OCI-LY1 (cell line): ENCODE data around the gene FRMD4A.

Source experiments
- H2AFZ ChIP-seq: fragments of 200-600 bp; sonication (generic), shearing (Covaris generic); 2 replicates; pipeline ENCODE4 v1.6.0; 2014; ENCODE audit warnings: antibody characterized with exemption, mild to moderate bottlenecking, low read length
- H3F3A ChIP-seq: fragments of 200-600 bp; sonication (generic), shearing (Covaris generic); 2 replicates; pipeline ENCODE4 v1.6.0; 2014; ENCODE audit warnings: mild to moderate bottlenecking, antibody characterized with exemption, low read length, moderate library complexity; ENCODE audit not compliant: insufficient read depth
- H3K27ac ChIP-seq: fragments of 200-600 bp; sonication (generic); 2 replicates; pipeline ENCODE4 v1.5.1; 2014; ENCODE audit warnings: low read length, mixed run types, mild to moderate bottlenecking, low read depth; ENCODE audit not compliant: poor library complexity, severe bottlenecking
- H3K27me3 ChIP-seq: fragments of 200-600 bp; sonication (generic); 2 replicates; pipeline ENCODE4 v1.6.0; 2014; ENCODE audit warnings: antibody characterized with exemption, mild to moderate bottlenecking, low read length, moderate library complexity; ENCODE audit not compliant: insufficient read depth
- H3K36me3 ChIP-seq: fragments of 200-600 bp; sonication (generic); 2 replicates; pipeline ENCODE4 v1.6.1; 2014; ENCODE audit warnings: mild to moderate bottlenecking, antibody characterized with exemption, low read length, moderate library complexity, mixed read lengths; ENCODE audit not compliant: insufficient read depth
- H3K4me1 ChIP-seq: fragments of 200-600 bp; sonication (generic); 2 replicates; pipeline ENCODE4 v1.5.1; 2014; ENCODE audit warnings: mild to moderate bottlenecking, low read length, moderate library complexity; ENCODE audit not compliant: insufficient read depth, severe bottlenecking
- H3K4me2 ChIP-seq: fragments of 200-600 bp; sonication (generic), shearing (Covaris generic); 2 replicates; pipeline ENCODE4 v1.6.1; 2014; ENCODE audit warnings: low read length
- H3K4me3 ChIP-seq: fragments of 200-600 bp; sonication (generic); 2 replicates; pipeline ENCODE4 v1.5.1; 2014; ENCODE audit warnings: low read length, low read depth, mild to moderate bottlenecking, mixed read lengths; ENCODE audit not compliant: poor library complexity, severe bottlenecking
- H3K79me2 ChIP-seq: fragments of 200-600 bp; shearing (Covaris generic); 2 replicates; pipeline ENCODE4 v1.6.1; 2016; ENCODE audit warnings: mixed run types, low read length, mixed read lengths; ENCODE audit not compliant: insufficient read depth
- H3K9ac ChIP-seq: fragments of 200-600 bp; sonication (generic), shearing (Covaris generic); 2 replicates; pipeline ENCODE4 v1.6.1; 2014; ENCODE audit warnings: mild to moderate bottlenecking, low read length, mixed read lengths
- H3K9me2 ChIP-seq: fragments of 200-600 bp; sonication (generic), shearing (Covaris generic); 2 replicates; pipeline ENCODE4 v1.6.1; 2014; ENCODE audit warnings: low read depth, mild to moderate bottlenecking, low read length, mixed read lengths
- H3K9me3 ChIP-seq: fragments of 200-600 bp; shearing (Covaris generic); 2 replicates; pipeline ENCODE4 v1.6.1; 2014; ENCODE audit warnings: low read length, mixed read lengths
- H4K20me1 ChIP-seq: fragments of 200-600 bp; sonication (generic), shearing (Covaris generic); 2 replicates; pipeline ENCODE4 v1.6.0; 2016; ENCODE audit warnings: mild to moderate bottlenecking, low read length; ENCODE audit not compliant: insufficient read depth
- EZH2 ChIP-seq: fragments of 200-600 bp; sonication (generic), shearing (Covaris generic); IDR thresholded peaks from 2 replicates; pipeline ENCODE4 v1.8.0; 2017; ENCODE audit warnings: borderline replicate concordance, mixed run types, mild to moderate bottlenecking, antibody characterized with exemption, low read length, moderate library complexity, mixed read lengths
- TF ChIP-seq, protein P1 (sequence below): fragments of 200-600 bp; sonication (generic), shearing (Covaris generic); IDR thresholded peaks from 2 replicates; pipeline ENCODE4 v1.5.1; 2017; ENCODE audit warnings: mild to moderate bottlenecking, antibody characterized with exemption, low read length, moderate library complexity, mixed read lengths

Gene FRMD4A

DNA sequence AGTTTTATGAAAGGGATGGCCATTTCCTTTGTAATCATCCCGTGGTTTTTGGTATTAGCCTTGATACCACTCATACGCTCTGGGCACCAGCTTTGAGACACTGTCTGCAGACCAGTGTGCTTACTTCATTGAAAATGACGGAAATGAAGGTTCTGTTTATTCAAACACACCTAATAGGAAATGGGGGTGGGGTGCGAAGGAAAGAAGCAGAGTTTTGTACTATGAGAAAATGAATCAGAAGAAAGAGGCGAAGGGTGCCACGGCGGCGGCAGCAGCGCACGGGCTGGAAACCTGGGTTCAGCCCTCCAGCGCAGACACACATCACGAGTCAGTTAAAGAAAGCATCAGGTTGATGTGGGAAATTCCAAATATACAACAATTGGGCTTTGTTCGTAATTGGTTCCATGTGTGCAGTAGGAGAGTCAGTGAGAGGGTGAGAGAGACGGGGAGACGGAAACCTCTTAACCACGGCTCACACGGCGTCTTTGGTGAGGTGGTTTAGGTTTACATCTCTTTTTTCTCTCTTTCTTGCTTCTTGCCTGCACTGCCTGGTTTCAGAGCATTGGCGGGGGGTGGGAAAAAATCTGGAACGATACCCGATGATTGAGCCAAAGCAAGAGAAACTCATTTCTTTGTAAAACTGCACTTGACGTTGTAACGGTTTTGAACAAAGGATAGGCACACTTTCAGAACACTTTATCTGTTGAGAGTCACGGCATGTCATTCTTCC lies 321.2 kb downstream of the FRMD4A start:
- Histone ChIP-seq H2AFZ (no peak overlapping the region), H3K36me3 (no peaks in the 10 kb centered on the region), H3K4me1 (no peaks in the 10 kb centered on the region), H3F3A (no peaks in the 10 kb centered on the region), H3K4me2 (no peak overlapping the region; the same call in 1 of the 2 replicates), H4K20me1 (no peaks in the 10 kb centered on the region), H3K4me3 (no peak overlapping the region), H3K9me3 (no peaks in the 10 kb centered on the region), H3K79me2 (no peaks in the 10 kb centered on the region), H3K9ac (no peak overlapping the region), H3K27me3 (no peaks in the 10 kb centered on the region), H3K27ac (no peak overlapping the region), H3K9me2 (no peaks in the 10 kb centered on the region)
- TF ChIP-seq EZH2 = no peak
- TF ChIP-seq, protein P1, sequence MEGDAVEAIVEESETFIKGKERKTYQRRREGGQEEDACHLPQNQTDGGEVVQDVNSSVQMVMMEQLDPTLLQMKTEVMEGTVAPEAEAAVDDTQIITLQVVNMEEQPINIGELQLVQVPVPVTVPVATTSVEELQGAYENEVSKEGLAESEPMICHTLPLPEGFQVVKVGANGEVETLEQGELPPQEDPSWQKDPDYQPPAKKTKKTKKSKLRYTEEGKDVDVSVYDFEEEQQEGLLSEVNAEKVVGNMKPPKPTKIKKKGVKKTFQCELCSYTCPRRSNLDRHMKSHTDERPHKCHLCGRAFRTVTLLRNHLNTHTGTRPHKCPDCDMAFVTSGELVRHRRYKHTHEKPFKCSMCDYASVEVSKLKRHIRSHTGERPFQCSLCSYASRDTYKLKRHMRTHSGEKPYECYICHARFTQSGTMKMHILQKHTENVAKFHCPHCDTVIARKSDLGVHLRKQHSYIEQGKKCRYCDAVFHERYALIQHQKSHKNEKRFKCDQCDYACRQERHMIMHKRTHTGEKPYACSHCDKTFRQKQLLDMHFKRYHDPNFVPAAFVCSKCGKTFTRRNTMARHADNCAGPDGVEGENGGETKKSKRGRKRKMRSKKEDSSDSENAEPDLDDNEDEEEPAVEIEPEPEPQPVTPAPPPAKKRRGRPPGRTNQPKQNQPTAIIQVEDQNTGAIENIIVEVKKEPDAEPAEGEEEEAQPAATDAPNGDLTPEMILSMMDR = no peak

DNA sequence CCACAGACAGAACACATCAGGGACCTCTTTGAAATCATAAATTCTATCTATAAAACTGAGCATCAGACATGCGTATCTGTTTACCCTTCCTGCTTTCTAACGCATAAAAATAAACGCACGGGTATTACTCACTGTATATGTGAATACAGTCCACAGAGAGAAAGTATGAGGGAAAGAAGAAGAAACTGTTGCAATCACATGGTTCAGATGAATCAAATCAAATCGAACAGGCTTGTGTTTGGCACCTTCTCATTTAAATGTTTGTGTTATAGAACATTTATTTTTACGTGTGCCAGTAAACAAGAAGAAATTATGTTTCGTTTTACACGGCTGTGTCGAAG lies 322.0 kb downstream of the FRMD4A start:
- Histone ChIP-seq H2AFZ (no peak overlapping the region), H3K9me2 (no peaks in the 10 kb centered on the region), H3K9me3 (no peaks in the 10 kb centered on the region), H3K79me2 (no peaks in the 10 kb centered on the region), H3F3A (no peaks in the 10 kb centered on the region), H3K4me2 (no peak overlapping the region; the same call in 1 of the 2 replicates), H4K20me1 (no peaks in the 10 kb centered on the region), H3K27ac (no peak overlapping the region), H3K9ac (no peak overlapping the region), H3K27me3 (no peaks in the 10 kb centered on the region), H3K4me1 (no peaks in the 10 kb centered on the region), H3K4me3 (no peak overlapping the region), H3K36me3 (no peaks in the 10 kb centered on the region)
- TF ChIP-seq, protein P1 = no peak
- no peak for TF ChIP-seq EZH2

DNA sequence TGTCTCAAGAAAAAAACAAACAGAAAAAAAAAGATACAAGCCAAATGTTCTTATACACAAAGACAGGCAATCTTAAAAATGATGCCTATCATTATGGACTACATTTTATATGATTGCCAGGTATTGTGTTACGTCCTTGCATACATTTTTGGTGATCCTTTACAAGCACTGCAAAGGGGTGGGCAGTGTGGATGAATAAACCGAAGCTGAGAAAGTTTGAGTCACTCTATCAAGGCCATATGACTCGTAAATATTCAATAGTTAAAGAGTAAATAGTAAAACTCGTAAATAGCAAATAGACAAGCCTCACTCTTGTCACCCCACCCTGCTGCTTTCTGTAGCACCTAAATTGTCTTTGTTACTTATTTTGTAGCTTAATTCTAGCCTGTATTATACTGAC lies 326.2 kb downstream of the FRMD4A start:
- Histone ChIP-seq H3K9ac (no peak overlapping the region), H3K4me1 (no peaks in the 10 kb centered on the region), H3K36me3 (no peaks in the 10 kb centered on the region), H3K4me2 (no peak overlapping the region), H3K27ac (no peak overlapping the region), H3K9me2 (no peaks in the 10 kb centered on the region), H3K79me2 (no peaks in the 10 kb centered on the region), H2AFZ (no peak overlapping the region), H3K27me3 (no peaks in the 10 kb centered on the region), H3K9me3 (no peaks in the 10 kb centered on the region), H3K4me3 (no peak overlapping the region), H3F3A (no peaks in the 10 kb centered on the region), H4K20me1 (no peaks in the 10 kb centered on the region)
- TF ChIP-seq EZH2 = no peak
- TF ChIP-seq, protein P1 = no peak
